Left cardiac atrium (tissue), 4 donors: ENCODE results near the gene CEP95. TPM values are rescaled to one million over a fixed set of nuclear protein-coding genes. Genes with fewer than 3 reads are reported as not detected.
"Not testable (repeated sequence)": the region's sequence is repeated elsewhere in the genome, so short reads cannot be mapped to it uniquely, and the experiment has no call there.

Source experiments
- ATAC-seq, 2 donors: fragments of 200-7000 bp; cut with Tn5 transposase; one replicate each; pipeline ENCODE4 v1.9.1; 2020; ENCODE audit warnings: mild to moderate bottlenecking in 2 of 2, moderate library complexity in 2 of 2
- DNase-seq: peaks from one replicate; pipeline ENCODE4 v3.0.0-alpha.2; 2020
- intact Hi-C, 2 donors: fragments of 100-400 bp; cut with DNase I; formaldehyde crosslinking; loops; one replicate each; pipeline versions ENCODE4 v1.14.1 to v1.15.1; 2022 to 2023
- total RNA-seq, 2 donors: library from RNA; stranded (reverse); fragmentation: NEBNext Ultra II Directional; extraction: Animal tissue kit (Norgen Biotek cat#: 25700); gene quantifications; one replicate each; pipeline ENCODE4 v1.2.1, GENCODE V29; 2021
- donor health status: DM: no; HTN: yes; CAD: no.
- donor health status: DM: no; HTN: yes; CAD: no; lungs with severe emphysema.
- donor health status: DM: yes; HTN: yes; CAD: no.
- donor health status: Dilated cardiomyopathy.

CEP95 gene
- total RNA-seq, 2 donors from 2014 or later = 13.6 to 21.8 TPM

- no peak for ATAC-seq
- DNase-seq = no peak
- intact Hi-C loops = loop anchor here in 1 of 2 donors (10.0 kb wide), 1 partner anchor 100 kb away; no protein-coding TSS in a partner anchor
Measured at GRCh38 chr17:64544742-64545141, 38.0 kb downstream of the CEP95 start.

GRCh38 chr17:64546716-64547115 is 39.9 kb downstream of the CEP95 start:
- no peak for DNase-seq
- no peak for ATAC-seq
- intact Hi-C loops = loop anchor here in 1 of 2 donors (10.0 kb wide), 1 partner anchor 98 kb away; no protein-coding TSS in a partner anchor

GRCh38 chr17:64547319-64547718 is 40.5 kb downstream of the CEP95 start:
- intact Hi-C loops = loop anchor here in 1 of 2 donors (10.0 kb wide), 1 partner anchor 97 kb away; no protein-coding TSS in a partner anchor
- DNase-seq (no peak), ATAC-seq (no peak)

GRCh38 chr17:64551461-64551860 is 44.7 kb downstream of the CEP95 start:
- intact Hi-C loops = no loop called here
- ATAC-seq (no peak), DNase-seq (no peak)

- ATAC-seq (no peak), DNase-seq (no peak)
- intact Hi-C loops = no loop called here
Measured at GRCh38 chr17:64554028-64554637, 47.4 kb downstream of the CEP95 start.

- no peak for ATAC-seq
- no peak for DNase-seq
- intact Hi-C loops = no loop called here
Measured at GRCh38 chr17:64555281-64555680, 48.5 kb downstream of the CEP95 start.

GRCh38 chr17:64564098-64564497 is 57.3 kb downstream of the CEP95 start:
- intact Hi-C loops = no loop called here
- ATAC-seq (no peak), DNase-seq (no peak)

- ATAC-seq = peak in 1 of 2 donors; percentile 57
- intact Hi-C loops = no loop called here
- no peak for DNase-seq
Measured at GRCh38 chr17:64565563-64565962, 58.8 kb downstream of the CEP95 start.

- intact Hi-C loops = no loop called here
- no peak for ATAC-seq
- DNase-seq = no peak
Measured at GRCh38 chr17:64571746-64572145, 65.0 kb downstream of the CEP95 start.

GRCh38 chr17:64572682-64573154 is 65.9 kb downstream of the CEP95 start:
- intact Hi-C loops = no loop called here
- ATAC-seq (peak; percentile 40 to 68), DNase-seq (no peak)

- ATAC-seq (no peak), DNase-seq (no peak)
- intact Hi-C loops = no loop called here
Measured at GRCh38 chr17:64573214-64573613, 66.4 kb downstream of the CEP95 start.

- ATAC-seq (no peak), DNase-seq (no peak)
- intact Hi-C loops = no loop called here
Measured at GRCh38 chr17:64574646-64575045, 67.9 kb downstream of the CEP95 start.

GRCh38 chr17:64575431-64575830 is 68.7 kb downstream of the CEP95 start:
- intact Hi-C loops = no loop called here
- no peak for DNase-seq
- no peak for ATAC-seq

- intact Hi-C loops, ATAC-seq, DNase-seq: not testable (repeated sequence)
Measured at GRCh38 chr17:64577025-64577424, 70.2 kb downstream of the CEP95 start.

- no peak for ATAC-seq
- intact Hi-C loops = no loop called here
- DNase-seq = no peak
Measured at GRCh38 chr17:64579917-64580316, 73.1 kb downstream of the CEP95 start.

- no peak for ATAC-seq
Measured at GRCh38 chr17:64580384-64581315, 73.9 kb downstream of the CEP95 start.

GRCh38 chr17:64583038-64583437 is 76.3 kb downstream of the CEP95 start:
- intact Hi-C loops = no loop called here
- DNase-seq = no peak
- ATAC-seq = no peak

More at GRCh38 chr17:64580384-64581315, 73.9 kb downstream of the CEP95 start:
- DNase-seq = no peak
- intact Hi-C loops = no loop called here

- no peak for ATAC-seq
- no peak for DNase-seq
- intact Hi-C loops = no loop called here
Measured at GRCh38 chr17:64585146-64585545, 78.4 kb downstream of the CEP95 start.
